T-cell (primary cell): ENCODE results near the gene TMEM196. TPM values are rescaled to one million over a fixed set of nuclear protein-coding genes. Genes with fewer than 3 reads are reported as not detected.

ENCODE experiments used
- ATAC-seq, 4 experiments: fragments of 200-7000 bp in 3 of 4; fragments of 150-1000 bp in 1 of 4; cut with Tn5 transposase; replicated peaks in 1 of 4; 1 replicate in 3 of 4; 2 replicates in 1 of 4; pipeline ENCODE4 v1.10.0; 2021; ENCODE audit warnings: moderate library complexity in 3 of 4, mild to moderate bottlenecking in 2 of 4, moderate number of reproducible peaks in 1 of 4
- CTCF ChIA-PET, 2 donors: fragments of 300-600 bp; sonication (Branson Sonifier 250); formaldehyde crosslinking; loops; one replicate each; lab custom pipeline; 2022; ENCODE audit warnings: antibody characterized with exemption in 2 of 2; lab: Charles Lee
- POLR2A ChIA-PET, 2 donors: fragments of 300-600 bp; sonication (Branson Sonifier 250); formaldehyde crosslinking; loops; one replicate each; lab custom pipeline; 2022; ENCODE audit warnings: antibody characterized with exemption in 2 of 2; lab: Charles Lee
- DNase-seq, 35 experiments: peaks; one replicate each; pipeline versions ENCODE4 v3.0.0 to v3.0.0-alpha.2; 2013 to 2023
- H3K27ac ChIP-seq: one replicate; pipeline ENCODE4 v1.5.1; 2013; ENCODE audit warnings: low read length
- H3K27me3 ChIP-seq, 2 experiments: replicated peaks in 1 of 2; 1 replicate in 1 of 2; 2 replicates in 1 of 2; pipeline versions ENCODE4 v1.6.1 to v1.7.0; 2013; ENCODE audit warnings: low read length in 1 of 2, mixed read lengths in 1 of 2; ENCODE audit not compliant: control insufficient read depth in 2 of 2, insufficient read depth in 2 of 2; ENCODE audit errors: extremely low read depth in 1 of 2
- H3K36me3 ChIP-seq, 2 donors: 1 replicate in 1 of 2; 2 replicates in 1 of 2; pipeline versions ENCODE4 v1.6.1 to v1.7.0; 2013; ENCODE audit warnings: low read length in 1 of 2; ENCODE audit not compliant: control insufficient read depth in 2 of 2, insufficient read depth in 1 of 2; ENCODE audit errors: extremely low read depth in 1 of 2
- H3K4me1 ChIP-seq, 2 experiments: 1 replicate in 1 of 2; 2 replicates in 1 of 2; pipeline versions ENCODE4 v1.6.1 to v1.7.0; 2013; ENCODE audit warnings: low read length in 2 of 2, mixed read lengths in 1 of 2; ENCODE audit not compliant: insufficient read depth in 2 of 2, control insufficient read depth in 1 of 2; ENCODE audit errors: extremely low read depth in 1 of 2
- H3K4me3 ChIP-seq, 2 donors: 1 replicate in 1 of 2; 2 replicates in 1 of 2; pipeline versions ENCODE4 v1.5.1 to v1.7.0; 2013; ENCODE audit warnings: mild to moderate bottlenecking in 2 of 2, low read length in 1 of 2, moderate library complexity in 1 of 2; ENCODE audit not compliant: control insufficient read depth in 1 of 2; ENCODE audit errors: extremely low read depth in 1 of 2
- H3K9me3 ChIP-seq: 2 replicates; pipeline ENCODE4 v1.7.0; 2013
- H3K27ac Mint-ChIP-seq, 2 donors: one replicate each; pipeline ENCODE4 v1.8.0; 2020 to 2021; ENCODE audit warnings: mild to moderate bottlenecking in 2 of 2, mixed read lengths in 2 of 2
- H3K27me3 Mint-ChIP-seq, 2 donors: one replicate each; pipeline ENCODE4 v1.8.0; 2021 to 2022; ENCODE audit warnings: mixed read lengths in 2 of 2
- H3K36me3 Mint-ChIP-seq: one replicate; pipeline ENCODE4 v1.8.0; 2021; ENCODE audit warnings: mixed read lengths
- H3K4me1 Mint-ChIP-seq, 3 donors: one replicate each; pipeline ENCODE4 v1.8.0; 2020 to 2022; ENCODE audit warnings: mixed read lengths in 3 of 3, mild to moderate bottlenecking in 1 of 3
- H3K4me3 Mint-ChIP-seq, 3 donors: one replicate each; pipeline ENCODE4 v1.8.0; 2020 to 2022; ENCODE audit warnings: mild to moderate bottlenecking in 3 of 3, mixed read lengths in 3 of 3, moderate library complexity in 3 of 3
- H3K9me3 Mint-ChIP-seq, 3 donors: one replicate each; pipeline ENCODE4 v1.8.0; 2020 to 2022; ENCODE audit warnings: mixed read lengths in 3 of 3
- WGBS: methylation state at CpG from one replicate; pipeline ENCODE4 v1.1.5; 2013; ENCODE audit warnings: missing lambda C conversion rate; ENCODE audit not compliant: insufficient coverage; 5-methylcytosine and 5-hydroxymethylcytosine counted together
- total RNA-seq, 35 experiments: library from RNA in 6 of 35; stranded (reverse) in 6 of 35; fragments of 120-200 nt in 1 of 35; gene quantifications; one replicate each; pipeline versions ENCODE4 v1.2.1 to v1.2.4 and lab custom pipeline; 2013 to 2026

The TMEM196 gene
- total RNA-seq, 5 donors from 2014 or later (not counting 1 experiment from before 2014, with no cell fraction given), result not detected

DNA sequence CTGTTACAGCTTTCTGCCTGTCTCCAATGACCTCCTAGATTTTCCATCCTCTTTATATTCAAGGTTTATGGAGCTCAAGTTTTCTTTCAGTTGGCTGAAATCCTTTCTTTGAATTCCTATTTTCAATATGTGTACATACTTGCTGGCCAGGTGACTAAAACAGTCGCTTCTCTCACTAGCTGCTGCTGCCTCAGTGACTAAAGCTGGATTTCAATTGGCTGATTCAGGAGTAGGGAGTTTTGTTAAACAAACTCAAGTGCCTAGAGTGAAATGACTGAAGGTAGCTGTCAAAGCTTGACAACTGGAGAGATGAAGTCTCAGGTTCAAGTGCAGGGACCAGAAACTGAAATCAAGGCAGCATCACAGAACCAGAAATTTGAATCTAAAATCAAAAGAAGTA lies 57.9 kb downstream of the TMEM196 start:
- Mint-ChIP-seq H3K36me3 (no peaks in the 10 kb centered on the region), H3K4me1 (peaks cover 0 to 6% (median 1%) of the 10 kb centered on the region in 3 donors), H3K27me3 (peaks cover 0 to 7% of the 10 kb centered on the region in 2 donors), H3K4me3 (no peak overlapping the region), H3K27ac (no peak overlapping the region), H3K9me3 (no peaks in the 10 kb centered on the region)
- Histone ChIP-seq H3K27ac (no peak overlapping the region), H3K27me3 (no peaks in the 10 kb centered on the region), H3K4me1 (no peaks in the 10 kb centered on the region), H3K9me3 (no peaks in the 10 kb centered on the region), H3K36me3 (no peaks in the 10 kb centered on the region), H3K4me3 (no peak overlapping the region)
- no CpG with 5 or more reads among the region's 1 CpG for WGBS
- ATAC-seq (no peak), DNase-seq (no peak)
- ChIA-PET POLR2A (interaction anchor here in 1 of 2 donors (0.6 kb wide), 1 partner anchor 10 kb away, joined by 3 read pairs; no protein-coding TSS in a partner anchor), CTCF (interaction anchor here (0.6 to 4.3 kb wide), 5 partner anchors 12 to 1392 kb away, joined by 3 to 75 read pairs (median 6); partner anchors contain the start of gene ITGB8 (in 1 of the 2))

- Mint-ChIP-seq H3K27me3 (peaks cover 0 to 3% of the 10 kb centered on the region in 2 donors), H3K27ac (no peak overlapping the region)
Measured at GRCh38 chr7:19713676-19714075, 59.7 kb downstream of the TMEM196 start.

DNA sequence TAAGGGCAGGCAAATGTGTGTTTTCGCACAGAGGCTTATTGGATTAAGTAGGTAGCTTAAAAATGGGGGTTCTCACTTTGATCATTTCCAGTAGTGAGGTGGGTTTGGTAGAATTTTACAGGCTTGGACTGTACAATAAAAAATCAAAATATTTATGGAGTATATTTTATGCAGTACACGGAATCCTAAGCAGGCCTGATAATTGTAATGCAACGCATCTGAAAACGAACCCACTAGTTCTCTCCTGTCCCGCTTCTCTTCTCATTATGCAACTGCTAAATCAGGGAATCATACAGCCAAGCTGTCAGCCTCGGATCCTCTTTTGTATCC lies 64.2 kb downstream of the TMEM196 start:
- ChIA-PET CTCF (interaction anchor here (0.7 to 2.7 kb wide), 13 partner anchors 10 to 889 kb away, joined by 3 to 26 read pairs (median 4); no protein-coding TSS in a partner anchor), POLR2A (interaction anchor here (0.5 to 1.4 kb wide), 3 partner anchors 9 to 890 kb away, joined by 3 to 4 read pairs (median 4); no protein-coding TSS in a partner anchor)
- H3K36me3 ChIP-seq, result no peaks in the 10 kb centered on the region
- Mint-ChIP-seq H3K36me3 (no peaks in the 10 kb centered on the region), H3K9me3 (no peaks in the 10 kb centered on the region), H3K4me3 (peak overlapping the region; percentile 92 to 99 (median 93)), H3K4me1 (peaks cover 53 to 58% (median 55%) of the 10 kb centered on the region in 3 donors), H3K27ac (peak overlapping the region; percentile 63 to 89), H3K27me3 (no peaks in the 10 kb centered on the region)
- peaks cover 14 to 17% of the 10 kb centered on the region in 2 experiments for H3K4me1 ChIP-seq
- no peaks in the 10 kb centered on the region for H3K27me3 ChIP-seq
- peak overlapping the region; percentile 90 for H3K27ac ChIP-seq
- no peak for DNase-seq
- 82% methylated on average over 3 of the region's 6 CpGs for WGBS
- H3K4me3 ChIP-seq, result peak overlapping the region; percentile 97 to 99
- no peaks in the 10 kb centered on the region for H3K9me3 ChIP-seq
- no peak for ATAC-seq

More at GRCh38 chr7:19713676-19714075, 59.7 kb downstream of the TMEM196 start:
- DNase-seq (peak in 27 of 35 experiments; percentile 4 to 72 (median 32)), ATAC-seq (no peak)
- Histone ChIP-seq H3K27me3 (no peaks in the 10 kb centered on the region), H3K27ac (no peak overlapping the region), H3K9me3 (no peaks in the 10 kb centered on the region), H3K4me3 (no peak overlapping the region), H3K36me3 (no peaks in the 10 kb centered on the region), H3K4me1 (peaks cover 3 to 7% of the 10 kb centered on the region in 2 experiments)
- Mint-ChIP-seq H3K4me3 (no peak overlapping the region), H3K36me3 (no peaks in the 10 kb centered on the region), H3K9me3 (no peaks in the 10 kb centered on the region), H3K4me1 (peaks cover 16 to 21% (median 16%) of the 10 kb centered on the region in 3 donors)
- CTCF ChIA-PET, result interaction anchor here (0.5 to 4.3 kb wide), 36 partner anchors 9 to 1852 kb away, joined by 3 to 111 read pairs (median 4); partner anchors contain the start of gene SP8 (in 1 of the 2)
- no CpG with 5 or more reads among the region's 1 CpG for WGBS
- POLR2A ChIA-PET, result interaction anchor here (0.6 to 0.9 kb wide), 4 partner anchors 9 to 1725 kb away, joined by 3 to 9 read pairs (median 5); no protein-coding TSS in a partner anchor

DNA sequence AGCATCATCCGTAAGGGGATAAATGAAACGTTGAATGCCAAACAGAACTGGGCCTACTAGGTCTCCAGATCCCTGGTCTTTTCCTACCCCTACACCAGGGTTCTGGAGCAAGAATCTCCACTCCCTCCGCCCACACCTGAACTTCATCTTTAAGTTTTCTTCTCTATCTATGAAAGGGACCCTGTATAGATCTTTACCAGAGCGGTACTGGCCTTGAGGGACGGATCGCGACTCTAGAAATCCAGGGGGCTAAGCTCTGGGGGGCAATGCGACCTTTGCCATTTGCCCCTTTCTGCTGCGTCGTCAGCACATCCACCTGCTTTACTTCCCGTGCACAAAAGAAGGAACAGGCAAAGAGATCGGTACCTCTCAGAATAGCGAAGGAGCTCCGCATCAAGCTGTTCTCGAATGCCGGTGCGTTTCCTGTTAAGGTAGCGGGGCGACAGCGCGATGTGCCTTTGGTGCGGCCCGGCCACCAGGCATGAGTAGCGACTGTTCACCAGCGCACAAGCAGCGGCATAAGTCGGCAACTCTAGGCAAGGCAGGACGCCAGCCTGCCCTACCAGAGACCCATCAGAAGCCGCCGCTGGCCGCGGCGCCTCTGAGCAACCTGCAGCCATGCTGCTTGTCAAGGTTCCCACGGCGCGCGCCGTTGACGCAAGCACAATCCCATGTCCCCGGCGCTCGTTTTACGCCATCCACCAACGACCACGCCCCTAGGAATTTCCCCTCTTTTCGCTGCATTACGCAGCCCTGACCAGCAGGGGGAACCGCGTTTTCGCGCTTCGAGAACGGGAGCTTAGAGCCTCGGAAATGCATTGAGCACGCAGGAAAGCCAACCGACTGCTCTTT lies 64.8 kb downstream of the TMEM196 start, which contains the start of gene POLR1F:
Gene POLR1F, minus strand, starts transcription at position 641 of the 852 bp plus-strand sequence. Its CDS starts 21 bp downstream, at position 620.
- Mint-ChIP-seq H3K9me3 (no peaks in the 10 kb centered on the region), H3K27ac (peak within 1 kb of the TSS; percentile 63 to 89), H3K36me3 (no peaks in the 10 kb centered on the region), H3K4me1 (peaks cover 53 to 55% (median 53%) of the 10 kb centered on the region in 3 donors), H3K4me3 (peak within 1 kb of the TSS; percentile 92 to 99 (median 93)), H3K27me3 (no peaks in the 10 kb centered on the region)
- 0% methylated on average over 53 of the region's 56 CpGs for WGBS
- Histone ChIP-seq H3K4me3 (peak within 1 kb of the TSS; percentile 97 to 99), H3K27me3 (no peaks in the 10 kb centered on the region), H3K9me3 (no peaks in the 10 kb centered on the region), H3K36me3 (peaks cover 0 to under 1% of the 10 kb centered on the region in 2 donors), H3K4me1 (peaks cover 14 to 17% of the 10 kb centered on the region in 2 experiments), H3K27ac (peak within 1 kb of the TSS; percentile 90)
- ATAC-seq (peak; percentile 95 to 96 (median 95)), DNase-seq (peak; percentile 85 to 97 (median 92))
- ChIA-PET CTCF (interaction anchor here (0.7 to 2.7 kb wide), 12 partner anchors 9 to 890 kb away, joined by 3 to 26 read pairs (median 4); no protein-coding TSS in a partner anchor), POLR2A (interaction anchor here (0.5 to 1.4 kb wide), 3 partner anchors 8 to 890 kb away, joined by 3 to 4 read pairs (median 4); no protein-coding TSS in a partner anchor)

DNA sequence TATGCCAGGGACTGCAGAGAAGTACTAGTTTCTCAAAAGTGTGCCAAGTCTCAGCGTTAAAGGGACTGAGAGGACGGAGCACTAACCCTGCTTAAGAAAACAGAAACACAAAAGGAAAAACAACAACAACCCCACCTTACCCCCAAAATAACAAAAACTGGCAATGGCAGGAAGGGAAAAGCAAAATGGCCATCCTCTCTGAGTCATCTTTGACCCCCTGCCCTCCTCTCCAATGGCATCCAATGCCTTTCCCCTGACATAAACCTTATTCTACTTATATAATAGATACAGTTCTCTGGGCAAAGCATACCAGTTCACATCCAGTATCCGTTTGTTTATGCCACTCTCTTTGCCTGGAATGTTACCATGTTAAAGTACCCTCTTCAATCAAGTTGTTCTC lies 66.2 kb downstream of the TMEM196 start:
- CTCF ChIA-PET, result interaction anchor here in 1 of 2 donors (0.6 kb wide), 1 partner anchor 29 kb away, joined by 3 read pairs; no protein-coding TSS in a partner anchor
- Histone ChIP-seq H3K4me3 (no peak overlapping the region), H3K36me3 (peaks cover 0 to 7% of the 10 kb centered on the region in 2 donors), H3K27ac (no peak overlapping the region), H3K9me3 (no peaks in the 10 kb centered on the region), H3K27me3 (no peaks in the 10 kb centered on the region), H3K4me1 (peaks cover 14 to 17% of the 10 kb centered on the region in 2 experiments)
- Mint-ChIP-seq H3K27ac (no peak overlapping the region), H3K4me3 (peak overlapping the region; percentile 92 to 99 (median 93)), H3K27me3 (no peaks in the 10 kb centered on the region), H3K36me3 (peaks cover 9% of the 10 kb centered on the region), H3K9me3 (no peaks in the 10 kb centered on the region), H3K4me1 (peaks cover 53 to 61% (median 55%) of the 10 kb centered on the region in 3 donors)
- no peak for DNase-seq
- 93% methylated on average over 3 of the region's 3 CpGs for WGBS
- no peak for ATAC-seq
- POLR2A ChIA-PET, result no interaction called here

GRCh38 chr7:19705663-19706062 lies 67.8 kb downstream of the TMEM196 start:
- POLR2A ChIA-PET, result no interaction called here
- DNase-seq (no peak), ATAC-seq (no peak)
- no peak overlapping the region for H3K4me3 ChIP-seq
- CTCF ChIA-PET, result interaction anchor here in 1 of 2 donors (1.9 kb wide), 1 partner anchor 8 kb away, joined by 8 read pairs; no protein-coding TSS in a partner anchor
- Mint-ChIP-seq H3K27ac (no peak overlapping the region), H3K27me3 (no peaks in the 10 kb centered on the region), H3K4me3 (peak overlapping the region in 1 of 3 donors; percentile 6), H3K36me3 (peaks cover 19% of the 10 kb centered on the region), H3K9me3 (no peaks in the 10 kb centered on the region), H3K4me1 (peaks cover 53 to 66% (median 57%) of the 10 kb centered on the region in 3 donors)
- peaks cover 14 to 17% of the 10 kb centered on the region in 2 experiments for H3K4me1 ChIP-seq
- H3K27ac ChIP-seq, result no peak overlapping the region
- H3K36me3 ChIP-seq, result peaks cover 0 to 10% of the 10 kb centered on the region in 2 donors
- H3K9me3 ChIP-seq, result no peaks in the 10 kb centered on the region
- no peaks in the 10 kb centered on the region for H3K27me3 ChIP-seq
- WGBS, result 100% methylated on average over 1 of the region's 2 CpGs
